Measurements from ENCODE around the gene SLC25A29.

SLC25A29 gene

GRCh38 chr14:100292301-100292775 lies 13.9 kb downstream of the SLC25A29 start:
- Histone ChIP-seq H3K36me3 (ENCODE audit: insufficient read depth, low read length) (peaks cover 26% of the 10 kb centered on the region; the same call in 1 of the 2 replicates), H3K79me2 (ENCODE audit: insufficient read depth, low read length) (no peaks in the 10 kb centered on the region), H3K9ac (ENCODE audit: low read depth, low read length, poor library complexity, severe bottlenecking) (no peak overlapping the region), H3F3A (ENCODE audit: low read depth) (no peaks in the 10 kb centered on the region), H2AFZ (ENCODE audit: low read length) (no peak overlapping the region), H3K9me3 (ENCODE audit: insufficient read depth, low read depth, low read length) (no peaks in the 10 kb centered on the region), H3K4me1 (ENCODE audit: insufficient read depth, low read length, poor library complexity, severe bottlenecking) (no peaks in the 10 kb centered on the region), H3K4me2 (ENCODE audit: low read depth, low read length, poor library complexity, severe bottlenecking) (no peak overlapping the region), H3K9me2 (replicated peaks; ENCODE audit: low read depth, low read length) (no peaks in the 10 kb centered on the region), H3K4me3 (ENCODE audit: low read length, poor library complexity, severe bottlenecking) (no peak overlapping the region), H3K27me3 (ENCODE audit: insufficient read depth, low read length, poor library complexity, severe bottlenecking) (no peaks in the 10 kb centered on the region), H4K20me1 (ENCODE audit: insufficient read depth, low read length, poor library complexity, severe bottlenecking) (no peaks in the 10 kb centered on the region)
- TF ChIP-seq EZH2phosphoT487 (IDR thresholded peaks at IDR 0.05; ENCODE audit: borderline replicate concordance): no peak
- no peak for TF ChIP-seq CTCF (conservative IDR thresholded peaks at IDR 0.05; ENCODE audit: low read length)

- H3K9me2 ChIP-seq (replicated peaks; ENCODE audit: low read depth, low read length): no peaks in the 10 kb centered on the region
- H3K4me3 ChIP-seq (ENCODE audit: low read length, poor library complexity, severe bottlenecking): no peak overlapping the region
- H3K4me1 ChIP-seq (ENCODE audit: insufficient read depth, low read length, poor library complexity, severe bottlenecking): no peaks in the 10 kb centered on the region
- no peaks in the 10 kb centered on the region for H4K20me1 ChIP-seq (ENCODE audit: insufficient read depth, low read length, poor library complexity, severe bottlenecking)
- H3K4me2 ChIP-seq (ENCODE audit: low read depth, low read length, poor library complexity, severe bottlenecking): no peak overlapping the region
- H3K27me3 ChIP-seq (ENCODE audit: insufficient read depth, low read length, poor library complexity, severe bottlenecking): no peaks in the 10 kb centered on the region
- TF ChIP-seq EZH2phosphoT487 (IDR thresholded peaks at IDR 0.05; ENCODE audit: borderline replicate concordance) (no peak), CTCF (conservative IDR thresholded peaks at IDR 0.05; ENCODE audit: low read length) (no peak)
- no peaks in the 10 kb centered on the region for H3K9me3 ChIP-seq (ENCODE audit: insufficient read depth, low read depth, low read length)
- H2AFZ ChIP-seq (ENCODE audit: low read length): no peak overlapping the region
- H3K36me3 ChIP-seq (ENCODE audit: insufficient read depth, low read length): peaks cover 26% of the 10 kb centered on the region; the same call in 1 of the 2 replicates
- no peaks in the 10 kb centered on the region for H3F3A ChIP-seq (ENCODE audit: low read depth)
- no peaks in the 10 kb centered on the region for H3K79me2 ChIP-seq (ENCODE audit: insufficient read depth, low read length)
- no peak overlapping the region for H3K9ac ChIP-seq (ENCODE audit: low read depth, low read length, poor library complexity, severe bottlenecking)
These were observed 14.8 kb downstream of the SLC25A29 start for GRCh38 chr14:100291305-100292075.

- H3K9me2 ChIP-seq (replicated peaks; ENCODE audit: low read depth, low read length): no peaks in the 10 kb centered on the region
- no peak overlapping the region for H3K4me3 ChIP-seq (ENCODE audit: low read length, poor library complexity, severe bottlenecking)
- no peaks in the 10 kb centered on the region for H3K27me3 ChIP-seq (ENCODE audit: insufficient read depth, low read length, poor library complexity, severe bottlenecking)
- H3K4me1 ChIP-seq (ENCODE audit: insufficient read depth, low read length, poor library complexity, severe bottlenecking): no peaks in the 10 kb centered on the region
- H3K9me3 ChIP-seq (ENCODE audit: insufficient read depth, low read depth, low read length): no peaks in the 10 kb centered on the region
- H3F3A ChIP-seq (ENCODE audit: low read depth): no peaks in the 10 kb centered on the region
- no peak overlapping the region for H3K9ac ChIP-seq (ENCODE audit: low read depth, low read length, poor library complexity, severe bottlenecking)
- no peak overlapping the region for H2AFZ ChIP-seq (ENCODE audit: low read length)
- H3K36me3 ChIP-seq (ENCODE audit: insufficient read depth, low read length): peaks cover 26% of the 10 kb centered on the region; the same call in 1 of the 2 replicates
- H3K4me2 ChIP-seq (ENCODE audit: low read depth, low read length, poor library complexity, severe bottlenecking): no peak overlapping the region
- TF ChIP-seq EZH2phosphoT487 (IDR thresholded peaks at IDR 0.05; ENCODE audit: borderline replicate concordance) (no peak), CTCF (conservative IDR thresholded peaks at IDR 0.05; ENCODE audit: low read length) (no peak)
- peaks cover 3% of the 10 kb centered on the region for H4K20me1 ChIP-seq (ENCODE audit: insufficient read depth, low read length, poor library complexity, severe bottlenecking)
- H3K79me2 ChIP-seq (ENCODE audit: insufficient read depth, low read length): no peaks in the 10 kb centered on the region
These were observed 15.5 kb downstream of the SLC25A29 start for GRCh38 chr14:100290607-100291304.

Measured in Loucy (cell line).